Inflammatory macrophage treated with lipopolysaccharide for 1 hour (primary cell): Measurements from ENCODE around the gene ING4.

Source experiments
- DNase-seq, 2 donors: peaks; one replicate each; pipeline ENCODE4 v3.0.0-alpha.2; 2020 to 2022

The ING4 gene

GRCh38 chr12:6605421-6606330, 57.2 kb downstream of the ING4 start:
- DNase-seq = no peak

GRCh38 chr12:6604259-6605029, 58.5 kb downstream of the ING4 start:
- DNase-seq = no peak

- no peak for DNase-seq
Measured at GRCh38 chr12:6603095-6603567, 59.8 kb downstream of the ING4 start.

GRCh38 chr12:6602526-6602925, 60.4 kb downstream of the ING4 start:
- no peak for DNase-seq
